GM18505 (cell line): ENCODE results near the gene MTAP.

Experiments
- ATAC-seq: cut with Tn5 transposase; IDR thresholded peaks from one replicate; pipeline ENCODE4 v1.9.1; 2021; ENCODE audit not compliant: unreplicated experiment
- POLR2A ChIP-seq: IDR thresholded peaks from 4 replicates; pipeline ENCODE4 v1.6.1; 2011; ENCODE audit warnings: borderline replicate concordance; ENCODE audit not compliant: insufficient read depth, insufficient read length; ENCODE audit errors: extremely low read depth

The MTAP gene

DNA sequence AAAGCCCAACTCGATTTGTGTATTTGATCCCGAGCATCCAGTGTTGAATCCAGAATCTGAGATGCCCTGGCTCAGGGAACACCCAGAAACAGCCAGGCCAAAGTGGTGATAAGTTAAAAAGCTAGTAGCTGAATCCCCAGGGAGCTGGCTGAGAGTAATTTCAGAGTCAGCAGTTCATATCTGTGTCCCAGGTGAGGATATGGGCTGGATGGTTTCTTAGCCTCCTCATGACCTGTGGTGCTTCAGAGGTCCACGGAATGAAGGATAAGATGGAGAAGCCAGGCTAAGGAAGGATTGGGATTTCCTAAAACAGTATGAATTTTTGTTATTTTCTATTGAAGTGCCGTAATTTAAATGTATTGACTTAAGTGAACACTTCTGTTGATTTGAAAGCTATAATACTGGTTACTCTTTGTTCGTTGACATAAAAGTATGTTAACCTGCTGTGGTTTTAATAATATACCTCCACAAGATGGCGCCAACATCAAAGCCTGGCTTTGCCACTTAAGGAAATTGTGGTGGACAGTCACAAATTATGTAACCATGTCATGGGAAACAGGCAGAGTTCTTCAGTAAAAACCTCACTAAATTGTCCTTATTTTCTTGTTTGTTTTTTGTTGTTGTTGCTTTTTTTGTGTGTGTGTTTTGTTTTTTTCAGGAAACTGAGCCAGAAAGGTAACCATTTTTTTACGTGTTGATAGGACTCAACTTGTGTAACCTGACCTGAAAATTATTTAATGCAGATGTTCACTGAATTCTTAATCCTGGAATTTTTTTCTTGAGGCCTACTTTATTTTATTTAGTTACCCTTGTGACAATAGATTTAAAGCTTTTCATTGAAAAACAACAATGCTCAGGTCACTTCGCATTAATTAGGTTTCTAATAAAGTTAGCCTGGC lies 11.4 kb downstream of the MTAP start:
- ATAC-seq: no peak
- no peak for TF ChIP-seq POLR2A

DNA sequence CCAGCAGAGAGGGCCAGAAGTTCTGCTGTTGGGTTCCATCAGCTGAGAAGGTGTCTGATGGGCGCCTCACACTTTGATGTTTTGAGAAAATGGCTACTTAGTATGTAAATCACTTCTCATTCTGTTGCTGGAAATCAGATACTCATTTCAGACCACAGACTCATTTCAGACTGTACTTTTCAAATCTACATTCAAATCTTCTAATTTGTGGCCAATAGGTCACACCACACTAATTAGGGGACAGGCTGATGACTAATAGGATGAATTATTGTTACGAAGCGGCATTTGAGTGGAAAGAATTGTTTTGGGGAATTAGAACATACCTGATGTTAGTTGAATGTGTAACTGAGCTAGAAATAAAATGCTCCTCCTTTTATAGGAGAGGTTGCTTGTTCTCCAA lies 13.2 kb downstream of the MTAP start:
- TF ChIP-seq POLR2A: no peak
- ATAC-seq: no peak

DNA sequence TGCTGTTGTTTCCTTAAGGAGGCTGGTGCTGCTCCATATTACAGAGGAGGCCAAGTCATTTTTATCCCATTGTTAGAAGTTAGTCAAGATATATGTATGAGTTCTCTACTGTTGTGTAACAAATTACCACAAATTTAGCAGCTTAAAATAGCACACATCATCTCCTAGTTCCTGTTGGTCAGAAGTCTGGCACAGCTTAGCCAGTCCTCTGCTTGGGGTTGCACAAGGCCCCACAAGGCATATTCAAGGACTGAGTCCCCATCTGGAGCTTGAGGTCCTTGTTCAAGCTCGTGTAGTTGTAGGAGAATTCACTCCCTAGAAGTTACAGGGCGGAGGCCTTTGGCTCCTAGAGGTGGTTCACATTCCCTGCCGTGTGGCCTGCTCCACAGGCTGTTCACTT lies 14.7 kb downstream of the MTAP start:
- TF ChIP-seq POLR2A: no peak
- no peak for ATAC-seq

DNA sequence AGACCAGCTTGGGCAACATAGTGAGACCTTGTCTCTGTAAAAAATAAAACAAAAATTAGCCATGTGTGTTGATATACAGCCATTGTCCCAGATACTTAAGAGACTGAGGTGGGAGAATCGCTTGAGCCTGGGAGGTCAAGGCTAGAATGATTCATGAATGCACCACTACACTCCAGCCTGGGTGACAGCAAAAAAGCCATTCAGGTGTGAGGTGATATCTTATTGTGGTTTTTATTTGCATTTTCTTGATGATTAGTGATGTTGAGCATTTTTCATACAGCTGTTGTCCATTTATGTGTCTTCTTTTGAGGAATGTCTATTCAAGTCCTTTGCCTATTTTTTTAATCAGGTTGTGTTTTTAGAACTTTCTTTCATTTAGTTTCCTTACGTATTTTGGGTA lies 23.2 kb downstream of the MTAP start:
- ATAC-seq: no peak

DNA sequence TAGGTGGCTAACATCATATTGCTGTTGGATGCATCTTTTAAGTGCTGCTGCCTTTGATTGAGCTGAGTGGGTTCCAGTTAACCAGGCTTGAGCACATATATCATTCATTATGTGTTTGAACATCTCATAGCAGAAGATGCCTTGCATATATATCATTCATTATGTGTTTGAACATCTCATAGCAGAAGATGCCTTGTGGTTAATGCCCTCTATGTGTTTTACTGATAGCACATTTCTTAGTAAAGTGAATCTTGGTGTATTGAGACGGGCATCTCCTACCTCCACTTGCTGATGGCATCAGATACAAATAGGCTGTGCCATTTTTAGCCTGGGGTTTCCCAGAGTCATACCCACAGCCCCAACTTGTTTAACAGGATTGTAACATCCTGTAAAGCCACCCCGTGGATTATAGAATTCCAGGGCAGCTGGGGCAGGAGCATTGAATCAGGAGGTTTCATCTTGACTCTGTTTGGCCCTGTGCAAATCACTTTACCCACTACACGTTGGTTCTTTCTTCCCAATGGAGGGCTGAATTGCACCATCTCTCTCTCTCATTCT lies 26.5 kb downstream of the MTAP start:
- TF ChIP-seq POLR2A: no peak
- no peak for ATAC-seq

More for the DNA sequence above, 23.2 kb downstream of the MTAP start:
- no peak for TF ChIP-seq POLR2A

DNA sequence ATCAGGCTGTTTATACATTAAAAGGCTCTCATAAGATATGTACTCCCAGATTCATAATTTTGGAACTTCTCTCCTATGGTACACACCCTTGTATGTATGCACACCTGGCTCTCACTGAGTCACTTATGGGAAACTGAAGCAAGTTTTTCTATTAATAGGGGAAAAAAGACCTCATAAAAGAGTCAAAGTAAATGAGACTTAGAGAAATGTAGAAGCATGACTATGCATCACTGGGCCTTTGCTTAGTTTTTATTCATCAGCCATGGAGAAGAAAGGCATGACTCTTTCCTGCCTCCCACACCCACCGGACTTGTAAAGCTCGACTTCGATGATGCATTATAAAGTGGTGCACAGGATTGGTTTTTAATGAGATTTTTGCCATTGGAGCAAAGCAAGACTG lies 28.2 kb downstream of the MTAP start:
- no peak for TF ChIP-seq POLR2A
- no peak for ATAC-seq

DNA sequence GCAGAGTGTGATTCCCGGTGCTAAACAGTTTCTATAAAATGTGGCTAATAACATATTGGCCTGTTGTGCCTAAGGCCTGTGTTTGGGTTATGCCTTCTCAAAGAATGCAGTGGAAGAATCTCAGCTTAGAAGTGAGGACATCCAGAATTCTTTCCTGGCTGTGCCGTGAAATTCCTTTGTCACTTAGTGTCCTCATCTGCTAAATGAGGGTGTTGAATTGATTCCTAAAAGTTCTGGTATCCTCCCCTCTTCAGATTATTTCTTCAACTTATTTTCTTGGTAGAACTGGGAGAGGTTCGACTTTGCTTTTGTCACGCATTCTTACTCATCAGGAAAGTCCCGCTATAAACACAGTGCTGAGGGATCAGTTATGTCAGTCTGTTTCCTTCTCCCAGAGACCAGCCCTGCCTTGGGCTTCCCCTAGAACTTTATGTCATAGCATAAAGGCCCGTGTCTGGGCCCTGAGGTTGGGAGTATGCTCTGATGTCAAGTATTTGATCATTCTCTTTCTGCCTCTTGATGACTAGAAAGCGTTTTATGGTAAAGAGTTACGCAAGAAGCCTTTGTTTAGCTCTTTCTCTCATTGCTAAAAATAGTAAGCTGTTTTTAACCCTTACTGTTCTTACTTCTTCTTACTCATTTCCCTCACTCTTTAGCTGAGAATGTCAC lies 29.5 kb downstream of the MTAP start:
- TF ChIP-seq POLR2A: no peak
- ATAC-seq: peak; percentile 50

DNA sequence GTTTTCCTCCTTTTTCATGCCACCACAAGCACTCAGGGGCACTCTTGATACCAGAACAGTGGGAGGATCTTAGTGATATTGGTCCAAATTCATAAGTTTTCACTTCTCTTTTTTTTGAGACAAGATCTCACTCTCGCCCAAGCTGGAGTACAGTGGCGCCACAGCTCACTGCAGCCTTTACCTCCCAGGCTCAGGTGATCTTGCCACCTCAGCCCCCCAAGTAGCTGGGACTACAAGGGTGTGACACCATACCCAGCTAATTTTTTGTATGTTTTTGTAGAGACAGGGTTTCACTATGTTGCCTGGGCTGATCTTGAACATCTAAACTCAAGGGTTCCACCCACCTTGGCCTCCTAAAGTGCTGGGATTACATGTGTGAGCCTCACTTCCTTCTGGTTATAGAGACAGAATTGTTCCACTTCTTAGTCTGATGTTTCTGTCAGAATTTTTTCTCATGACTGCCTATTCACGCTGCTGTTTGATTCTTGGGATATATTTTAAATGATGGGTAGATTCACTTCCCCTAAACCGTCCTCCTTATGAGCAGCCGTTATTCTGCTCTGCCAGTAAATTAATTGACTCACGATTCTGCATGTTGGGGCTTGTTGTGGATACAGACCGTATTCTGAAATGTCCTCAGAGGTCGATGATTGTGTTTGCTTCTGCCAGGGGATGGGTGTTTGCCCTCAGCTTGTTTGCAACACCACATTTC lies 30.8 kb downstream of the MTAP start:
- peak; percentile 85 for ATAC-seq
- no peak for TF ChIP-seq POLR2A

DNA sequence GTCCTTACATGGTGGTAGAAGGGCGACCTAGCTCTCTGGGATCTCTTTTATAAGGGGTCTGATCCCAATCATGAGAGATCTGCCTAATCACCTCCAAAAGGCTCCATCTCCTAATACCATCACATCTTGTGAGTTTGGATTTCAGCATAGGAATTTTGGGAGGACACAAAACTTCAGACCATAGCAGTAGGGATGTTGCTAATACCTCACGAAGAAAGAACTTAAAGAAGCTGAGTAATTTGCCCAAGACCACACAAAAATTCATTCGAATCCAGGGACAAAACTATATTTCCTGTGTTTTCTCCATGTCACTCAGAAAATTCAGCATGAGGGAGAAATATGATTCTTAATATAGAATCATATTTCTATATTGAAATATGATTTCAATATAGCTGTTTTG lies 32.7 kb downstream of the MTAP start:
- TF ChIP-seq POLR2A: no peak
- no peak for ATAC-seq

DNA sequence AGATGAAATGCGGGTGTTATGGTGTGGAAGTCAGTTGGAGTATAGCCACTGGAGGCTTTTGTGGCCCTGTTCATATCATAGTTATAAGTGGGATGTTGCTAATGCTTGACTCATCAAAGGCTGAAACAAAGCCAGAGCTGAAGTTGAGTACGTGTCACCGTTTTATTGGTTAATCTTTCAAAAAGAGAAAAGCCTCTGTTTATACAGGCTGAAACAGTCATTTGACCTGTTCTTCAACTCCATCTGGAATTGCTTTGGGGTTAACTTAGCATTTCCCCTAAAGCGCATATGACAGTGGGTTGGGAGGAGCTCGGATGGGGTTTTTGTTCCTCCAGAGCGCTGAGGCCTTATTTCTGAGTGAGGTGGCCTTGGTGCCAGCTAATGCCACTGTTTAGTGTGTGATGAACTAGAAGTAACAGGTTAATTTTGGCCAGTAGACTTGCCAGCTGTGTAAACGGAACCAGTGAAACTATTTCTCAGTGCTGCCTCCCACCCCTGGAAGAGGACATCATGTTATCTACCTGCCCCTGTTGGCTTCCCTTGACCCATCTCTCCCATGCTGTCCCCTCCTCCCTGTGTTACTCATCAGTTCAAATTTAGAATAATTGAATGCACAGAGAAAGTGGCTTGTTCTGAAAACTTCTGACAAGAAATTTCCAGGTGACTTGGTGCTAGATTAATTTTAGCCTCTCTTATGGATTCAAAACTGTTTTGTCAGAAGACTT lies 34.2 kb downstream of the MTAP start:
- TF ChIP-seq POLR2A: no peak
- ATAC-seq: no peak

DNA sequence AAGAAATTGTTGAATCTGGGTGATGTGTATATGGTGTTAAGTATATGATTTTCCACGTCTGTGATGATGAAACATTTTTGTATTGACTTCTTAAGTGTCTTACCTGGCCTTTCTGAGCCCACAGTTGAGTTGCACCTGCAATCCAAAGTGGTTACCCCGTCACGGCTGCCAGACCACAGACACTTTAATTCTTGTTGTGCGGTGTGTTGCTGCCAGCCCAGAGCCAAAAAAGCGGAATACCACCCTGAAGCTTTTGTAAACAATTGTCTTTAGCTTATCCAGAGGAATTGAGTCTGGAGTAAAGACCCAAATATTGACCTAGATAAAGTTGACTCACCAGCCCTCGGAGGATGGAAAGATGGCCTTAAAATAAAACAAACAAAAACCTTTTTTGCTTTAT lies 35.1 kb downstream of the MTAP start:
- ATAC-seq: no peak
- TF ChIP-seq POLR2A: no peak

DNA sequence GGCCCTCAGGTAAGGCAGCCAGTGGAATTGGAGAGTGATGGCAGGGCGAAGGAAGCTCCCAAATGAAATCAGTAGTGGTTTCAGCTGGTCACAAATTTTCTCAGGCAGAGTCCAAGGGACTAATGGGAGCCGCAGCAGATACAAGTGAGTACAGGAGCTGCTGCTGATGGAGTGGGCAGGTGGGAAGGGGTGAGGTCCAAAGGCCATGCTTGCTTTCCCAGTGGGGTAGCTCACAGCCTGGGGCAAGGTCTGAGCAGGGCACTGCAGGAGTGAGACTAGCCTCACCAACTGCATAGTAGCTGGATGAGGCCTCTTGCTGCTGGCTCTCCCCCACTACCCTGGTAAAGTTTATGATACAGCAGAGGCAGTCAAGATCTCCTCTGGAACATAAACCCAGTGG lies 38.2 kb downstream of the MTAP start:
- no peak for TF ChIP-seq POLR2A
- no peak for ATAC-seq

DNA sequence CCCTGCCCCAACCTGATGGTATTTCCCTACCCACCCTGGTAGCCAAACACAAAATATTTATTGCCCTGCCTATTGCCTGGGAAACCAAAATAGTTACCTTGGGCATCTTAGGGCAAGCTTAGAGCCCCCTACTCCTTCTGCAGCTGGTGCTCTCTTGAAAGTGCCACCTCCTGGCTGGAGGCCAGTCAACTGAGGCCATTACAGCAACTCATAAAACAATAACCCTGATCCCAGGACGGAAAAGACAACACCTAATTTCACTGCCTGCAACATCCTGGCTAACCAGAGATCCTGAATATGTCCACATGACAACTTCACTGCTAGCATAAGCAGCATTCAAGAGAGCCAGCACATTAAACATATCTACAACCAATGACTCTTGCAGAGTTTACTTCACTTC lies 38.7 kb downstream of the MTAP start:
- no peak for TF ChIP-seq POLR2A
- ATAC-seq: no peak
